HepG2 (cell line): ENCODE measurements around the gene CNPY4. TPM values are rescaled to one million over a fixed set of nuclear protein-coding genes. Genes with fewer than 3 reads are reported as not detected.
A peak's percentile ranks its signal among the peaks of the same experiment; 100 is the strongest.

Source experiments
- ETV5 ChIP-seq: IDR thresholded peaks from 2 replicates; pipeline ENCODE4 v1.6.1; 2018; ENCODE audit warnings: missing biosample characterization, missing genetic modification reagents, inconsistent platforms, borderline replicate concordance
- GLI4 ChIP-seq: sonication (generic); formaldehyde crosslinking; IDR thresholded peaks from 2 replicates; pipeline ENCODE4 v1.5.1; 2020; ENCODE audit warnings: missing genetic modification reagents, mild to moderate bottlenecking, moderate library complexity, borderline replicate concordance
- HNRNPUL1 ChIP-seq: fragments of 200-400 bp; formaldehyde crosslinking; IDR thresholded peaks from 2 replicates; pipeline ENCODE4 v1.6.1; 2017; ENCODE audit warnings: low read depth, mild to moderate bottlenecking, low read length, moderate library complexity
- IKZF4 ChIP-seq: sonication (generic); formaldehyde crosslinking; IDR thresholded peaks from 2 replicates; pipeline ENCODE4 v1.5.1; 2020; ENCODE audit warnings: borderline replicate concordance, mild to moderate bottlenecking, low read depth, missing genetic modification reagents; ENCODE audit errors: not compliant biosample characterization
- KAT2B ChIP-seq: fragments of 150-350 bp; IDR thresholded peaks from 2 replicates; pipeline ENCODE4 v1.6.1; 2014; ENCODE audit warnings: low read depth, low read length, borderline replicate concordance
- KDM5A ChIP-seq: fragments of 200-600 bp; sonication (generic); IDR thresholded peaks from 2 replicates; pipeline ENCODE4 v1.7.0; 2018; ENCODE audit warnings: antibody characterized with exemption, mild to moderate bottlenecking, low read length, borderline replicate concordance
- MIER3 ChIP-seq: IDR thresholded peaks from 2 replicates; pipeline ENCODE4 v1.6.1; 2016; ENCODE audit warnings: missing compliant biosample characterization, borderline replicate concordance
- RBFOX2 ChIP-seq: fragments of 200-400 bp; formaldehyde crosslinking; IDR thresholded peaks from 2 replicates; pipeline ENCODE4 v1.6.1; 2017; ENCODE audit warnings: low read depth, mild to moderate bottlenecking, low read length
- SAFB2 ChIP-seq: sonication (generic); formaldehyde crosslinking; IDR thresholded peaks from 2 replicates; pipeline ENCODE4 v1.5.1; 2020; ENCODE audit warnings: missing genetic modification reagents, low read depth, mild to moderate bottlenecking, borderline replicate concordance
- SNAPC2 ChIP-seq: sonication (generic); formaldehyde crosslinking; IDR thresholded peaks from 2 replicates; pipeline ENCODE4 v1.8.1; 2022; ENCODE audit warnings: mild to moderate bottlenecking, missing genetic modification reagents
- YEATS4 ChIP-seq: sonication (generic); formaldehyde crosslinking; IDR thresholded peaks from 2 replicates; pipeline ENCODE4 v1.4.0; 2020; ENCODE audit warnings: missing genetic modification reagents, borderline replicate concordance
- ZNF337 ChIP-seq: sonication (generic); formaldehyde crosslinking; IDR thresholded peaks from 2 replicates; pipeline ENCODE4 v1.5.1; 2020; ENCODE audit warnings: missing genetic modification reagents, low read depth, mild to moderate bottlenecking, borderline replicate concordance
- ZNF775 ChIP-seq: sonication (generic); formaldehyde crosslinking; IDR thresholded peaks from 2 replicates; pipeline ENCODE4 v1.4.0; 2020; ENCODE audit warnings: missing genetic modification reagents, mild to moderate bottlenecking, moderate library complexity, borderline replicate concordance
- ZNF883 ChIP-seq: sonication (generic); formaldehyde crosslinking; IDR thresholded peaks from 2 replicates; pipeline ENCODE4 v1.5.1; 2020; ENCODE audit warnings: mild to moderate bottlenecking, missing genetic modification reagents; ENCODE audit errors: not compliant biosample characterization
- ZSCAN21 ChIP-seq: sonication (generic); formaldehyde crosslinking; IDR thresholded peaks from 2 replicates; pipeline ENCODE4 v1.8.0; 2022; ENCODE audit warnings: mild to moderate bottlenecking, missing genetic modification reagents, moderate library complexity, borderline replicate concordance
- ZSCAN30 ChIP-seq: sonication (generic); formaldehyde crosslinking; IDR thresholded peaks from 2 replicates; pipeline ENCODE4 v1.5.0; 2020; ENCODE audit warnings: mild to moderate bottlenecking, missing genetic modification reagents
- polyA plus RNA-seq, 8 experiments: library from polyadenylated mRNA; depleted of rRNA in 3 of 8; stranded (reverse) in 7 of 8; unstranded in 1 of 8; fragments of >200 nt; fragmentation: Illumina TruSeq in 4 of 8; extraction: Trizol in 4 of 8; gene quantifications; 2 replicates each; pipeline versions ENCODE4 v1.2.1 to v1.2.3, GENCODE V29; 2011 to 2016; ENCODE audit warnings: low read depth in 4 of 8, missing spikeins in 1 of 8, mixed read lengths in 1 of 8; ENCODE audit not compliant: insufficient read depth in 1 of 8
- total RNA-seq, 5 experiments: library from RNA; depleted of rRNA; stranded (reverse); fragments of >200 nt; fragmentation: Illumina TruSeq; extraction: Trizol; gene quantifications; 2 replicates each; pipeline ENCODE4 v1.2.3, GENCODE V29; 2016; ENCODE audit warnings: low read depth in 1 of 5
- TF ChIP-seq, protein P1 (sequence below): sonication (generic); formaldehyde crosslinking; IDR thresholded peaks from 2 replicates; pipeline ENCODE4 v1.4.0; 2020; ENCODE audit warnings: missing genetic modification reagents
- TF ChIP-seq, protein P2 (sequence below): sonication (generic); formaldehyde crosslinking; IDR thresholded peaks from 2 replicates; pipeline ENCODE4 v1.4.0; 2020; ENCODE audit warnings: missing genetic modification reagents, mild to moderate bottlenecking, borderline replicate concordance
- TF ChIP-seq, protein P3 (sequence below): IDR thresholded peaks from 2 replicates; pipeline ENCODE4 v1.6.1; 2016; ENCODE audit warnings: mild to moderate bottlenecking
- TF ChIP-seq, protein P4 (sequence below): sonication (generic); formaldehyde crosslinking; IDR thresholded peaks from 2 replicates; pipeline ENCODE4 v1.4.0; 2020; ENCODE audit warnings: missing genetic modification reagents, borderline replicate concordance

The CNPY4 gene
- total and polyA plus RNA-seq, 2 of the 13 experiments (the other 11 are each of a cell fraction or from before 2014, with no cell fraction given): 6.2 to 12.7 TPM

DNA sequence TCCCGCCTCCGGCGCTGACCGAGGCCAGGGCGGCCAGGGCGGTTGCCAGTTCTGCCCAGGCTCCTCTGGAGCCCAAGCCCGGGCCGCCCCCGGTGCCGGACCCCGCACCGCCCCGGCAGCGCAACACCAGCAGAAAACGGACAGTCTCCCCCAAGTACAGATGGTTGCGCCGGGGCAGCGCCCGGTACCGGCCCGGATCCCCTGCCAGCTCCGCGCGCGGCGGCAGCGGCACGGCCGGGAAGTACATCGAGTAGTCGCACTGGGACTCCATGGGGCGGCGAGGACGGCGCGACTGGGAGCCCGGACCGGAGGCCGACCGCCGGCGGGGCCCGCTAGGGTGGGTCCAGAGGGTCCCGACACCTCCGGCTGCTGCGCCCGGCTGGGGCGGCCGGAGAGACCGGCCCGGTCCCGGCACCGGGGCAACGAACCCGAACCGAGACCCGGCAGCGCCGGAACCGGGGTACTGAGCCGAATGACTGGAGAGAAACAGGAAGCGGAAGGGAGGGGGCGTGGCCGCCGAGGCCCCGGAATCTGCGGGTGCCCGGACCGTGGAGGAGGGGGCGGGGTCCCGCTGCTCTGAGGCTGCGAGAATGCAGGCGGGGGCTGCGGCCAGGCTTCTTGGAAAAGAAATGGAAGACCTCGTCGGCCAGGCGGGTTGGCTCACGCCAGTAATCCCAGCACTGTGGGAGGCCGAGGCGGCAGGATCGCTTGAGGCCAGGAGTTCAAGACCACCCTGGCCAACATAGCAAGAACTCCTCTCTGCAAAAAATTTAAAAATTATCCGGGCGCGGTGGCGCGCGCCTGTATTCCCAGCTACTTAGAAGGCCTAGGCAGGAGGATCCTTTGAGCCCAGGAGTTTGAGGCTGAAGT is 39.0 kb downstream of the CNPY4 start, which contains the start of gene TRAPPC14 (continued):
- no peak for TF ChIP-seq GLI4 (CRISPR knock-in tag)
- peak; percentile 41; the same call in 1 of the 2 replicates for TF ChIP-seq KDM5A
- TF ChIP-seq ZSCAN30 (CRISPR knock-in tag): no peak
- peak; percentile 89 for TF ChIP-seq RBFOX2
- no peak for TF ChIP-seq ZNF337 (CRISPR knock-in tag)
- TF ChIP-seq, protein P1, sequence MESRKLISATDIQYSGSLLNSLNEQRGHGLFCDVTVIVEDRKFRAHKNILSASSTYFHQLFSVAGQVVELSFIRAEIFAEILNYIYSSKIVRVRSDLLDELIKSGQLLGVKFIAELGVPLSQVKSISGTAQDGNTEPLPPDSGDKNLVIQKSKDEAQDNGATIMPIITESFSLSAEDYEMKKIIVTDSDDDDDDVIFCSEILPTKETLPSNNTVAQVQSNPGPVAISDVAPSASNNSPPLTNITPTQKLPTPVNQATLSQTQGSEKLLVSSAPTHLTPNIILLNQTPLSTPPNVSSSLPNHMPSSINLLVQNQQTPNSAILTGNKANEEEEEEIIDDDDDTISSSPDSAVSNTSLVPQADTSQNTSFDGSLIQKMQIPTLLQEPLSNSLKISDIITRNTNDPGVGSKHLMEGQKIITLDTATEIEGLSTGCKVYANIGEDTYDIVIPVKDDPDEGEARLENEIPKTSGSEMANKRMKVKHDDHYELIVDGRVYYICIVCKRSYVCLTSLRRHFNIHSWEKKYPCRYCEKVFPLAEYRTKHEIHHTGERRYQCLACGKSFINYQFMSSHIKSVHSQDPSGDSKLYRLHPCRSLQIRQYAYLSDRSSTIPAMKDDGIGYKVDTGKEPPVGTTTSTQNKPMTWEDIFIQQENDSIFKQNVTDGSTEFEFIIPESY: no peak; the same call in 1 of the 2 replicates
- TF ChIP-seq ZSCAN21 (CRISPR knock-in tag): 0 out of 2 replicates have a peak, but pooled peaks have one; percentile 17
- TF ChIP-seq ZNF883 (CRISPR knock-in tag): peak; percentile 73
- no peak for TF ChIP-seq ZNF775 (CRISPR knock-in tag)
- TF ChIP-seq, protein P2, sequence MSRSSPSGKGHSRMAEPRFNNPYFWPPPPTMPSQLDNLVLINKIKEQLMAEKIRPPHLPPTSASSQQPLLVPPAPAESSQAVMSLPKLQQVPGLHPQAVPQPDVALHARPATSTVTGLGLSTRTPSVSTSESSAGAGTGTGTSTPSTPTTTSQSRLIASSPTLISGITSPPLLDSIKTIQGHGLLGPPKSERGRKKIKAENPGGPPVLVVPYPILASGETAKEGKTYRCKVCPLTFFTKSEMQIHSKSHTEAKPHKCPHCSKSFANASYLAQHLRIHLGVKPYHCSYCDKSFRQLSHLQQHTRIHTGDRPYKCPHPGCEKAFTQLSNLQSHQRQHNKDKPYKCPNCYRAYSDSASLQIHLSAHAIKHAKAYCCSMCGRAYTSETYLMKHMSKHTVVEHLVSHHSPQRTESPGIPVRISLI (CRISPR knock-in tag): peak; percentile 50; the same call in 1 of the 2 replicates
- peak; percentile 44; the same call in 1 of the 2 replicates for TF ChIP-seq YEATS4 (CRISPR knock-in tag)
- TF ChIP-seq SNAPC2 (CRISPR knock-in tag): no peak
- peak; percentile 69; the same call in 1 of the 2 replicates for TF ChIP-seq ETV5 (CRISPR knock-in tag)
- no peak for TF ChIP-seq MIER3
- TF ChIP-seq IKZF4: no peak
- TF ChIP-seq KAT2B: no peak
- no peak for TF ChIP-seq HNRNPUL1
- TF ChIP-seq, protein P3, sequence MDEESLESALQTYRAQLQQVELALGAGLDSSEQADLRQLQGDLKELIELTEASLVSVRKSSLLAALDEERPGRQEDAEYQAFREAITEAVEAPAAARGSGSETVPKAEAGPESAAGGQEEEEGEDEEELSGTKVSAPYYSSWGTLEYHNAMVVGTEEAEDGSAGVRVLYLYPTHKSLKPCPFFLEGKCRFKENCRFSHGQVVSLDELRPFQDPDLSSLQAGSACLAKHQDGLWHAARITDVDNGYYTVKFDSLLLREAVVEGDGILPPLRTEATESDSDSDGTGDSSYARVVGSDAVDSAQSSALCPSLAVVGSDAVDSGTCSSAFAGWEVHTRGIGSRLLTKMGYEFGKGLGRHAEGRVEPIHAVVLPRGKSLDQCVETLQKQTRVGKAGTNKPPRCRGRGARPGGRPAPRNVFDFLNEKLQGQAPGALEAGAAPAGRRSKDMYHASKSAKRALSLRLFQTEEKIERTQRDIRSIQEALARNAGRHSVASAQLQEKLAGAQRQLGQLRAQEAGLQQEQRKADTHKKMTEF (CRISPR knock-in tag): peak; percentile 70
- peak; percentile 67; the same call in 1 of the 2 replicates for TF ChIP-seq SAFB2 (CRISPR knock-in tag)
- TF ChIP-seq, protein P4, sequence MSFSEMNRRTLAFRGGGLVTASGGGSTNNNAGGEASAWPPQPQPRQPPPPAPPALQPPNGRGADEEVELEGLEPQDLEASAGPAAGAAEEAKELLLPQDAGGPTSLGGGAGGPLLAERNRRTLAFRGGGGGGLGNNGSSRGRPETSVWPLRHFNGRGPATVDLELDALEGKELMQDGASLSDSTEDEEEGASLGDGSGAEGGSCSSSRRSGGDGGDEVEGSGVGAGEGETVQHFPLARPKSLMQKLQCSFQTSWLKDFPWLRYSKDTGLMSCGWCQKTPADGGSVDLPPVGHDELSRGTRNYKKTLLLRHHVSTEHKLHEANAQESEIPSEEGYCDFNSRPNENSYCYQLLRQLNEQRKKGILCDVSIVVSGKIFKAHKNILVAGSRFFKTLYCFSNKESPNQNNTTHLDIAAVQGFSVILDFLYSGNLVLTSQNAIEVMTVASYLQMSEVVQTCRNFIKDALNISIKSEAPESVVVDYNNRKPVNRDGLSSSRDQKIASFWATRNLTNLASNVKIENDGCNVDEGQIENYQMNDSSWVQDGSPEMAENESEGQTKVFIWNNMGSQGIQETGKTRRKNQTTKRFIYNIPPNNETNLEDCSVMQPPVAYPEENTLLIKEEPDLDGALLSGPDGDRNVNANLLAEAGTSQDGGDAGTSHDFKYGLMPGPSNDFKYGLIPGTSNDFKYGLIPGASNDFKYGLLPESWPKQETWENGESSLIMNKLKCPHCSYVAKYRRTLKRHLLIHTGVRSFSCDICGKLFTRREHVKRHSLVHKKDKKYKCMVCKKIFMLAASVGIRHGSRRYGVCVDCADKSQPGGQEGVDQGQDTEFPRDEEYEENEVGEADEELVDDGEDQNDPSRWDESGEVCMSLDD: no peak
